HG03060 (cell line): ENCODE results near the gene ANAPC5.
"Not testable (repeated sequence)": the region's sequence is repeated elsewhere in the genome, so short reads cannot be mapped to it uniquely, and the experiment has no call there.

Experiments
- ATAC-seq: cut with Tn5 transposase; IDR thresholded peaks from one replicate; pipeline ENCODE4 v1.9.1; 2021; ENCODE audit warnings: low read depth, moderate number of reproducible peaks; ENCODE audit not compliant: unreplicated experiment

The ANAPC5 gene, protein sequence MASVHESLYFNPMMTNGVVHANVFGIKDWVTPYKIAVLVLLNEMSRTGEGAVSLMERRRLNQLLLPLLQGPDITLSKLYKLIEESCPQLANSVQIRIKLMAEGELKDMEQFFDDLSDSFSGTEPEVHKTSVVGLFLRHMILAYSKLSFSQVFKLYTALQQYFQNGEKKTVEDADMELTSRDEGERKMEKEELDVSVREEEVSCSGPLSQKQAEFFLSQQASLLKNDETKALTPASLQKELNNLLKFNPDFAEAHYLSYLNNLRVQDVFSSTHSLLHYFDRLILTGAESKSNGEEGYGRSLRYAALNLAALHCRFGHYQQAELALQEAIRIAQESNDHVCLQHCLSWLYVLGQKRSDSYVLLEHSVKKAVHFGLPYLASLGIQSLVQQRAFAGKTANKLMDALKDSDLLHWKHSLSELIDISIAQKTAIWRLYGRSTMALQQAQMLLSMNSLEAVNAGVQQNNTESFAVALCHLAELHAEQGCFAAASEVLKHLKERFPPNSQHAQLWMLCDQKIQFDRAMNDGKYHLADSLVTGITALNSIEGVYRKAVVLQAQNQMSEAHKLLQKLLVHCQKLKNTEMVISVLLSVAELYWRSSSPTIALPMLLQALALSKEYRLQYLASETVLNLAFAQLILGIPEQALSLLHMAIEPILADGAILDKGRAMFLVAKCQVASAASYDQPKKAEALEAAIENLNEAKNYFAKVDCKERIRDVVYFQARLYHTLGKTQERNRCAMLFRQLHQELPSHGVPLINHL

DNA sequence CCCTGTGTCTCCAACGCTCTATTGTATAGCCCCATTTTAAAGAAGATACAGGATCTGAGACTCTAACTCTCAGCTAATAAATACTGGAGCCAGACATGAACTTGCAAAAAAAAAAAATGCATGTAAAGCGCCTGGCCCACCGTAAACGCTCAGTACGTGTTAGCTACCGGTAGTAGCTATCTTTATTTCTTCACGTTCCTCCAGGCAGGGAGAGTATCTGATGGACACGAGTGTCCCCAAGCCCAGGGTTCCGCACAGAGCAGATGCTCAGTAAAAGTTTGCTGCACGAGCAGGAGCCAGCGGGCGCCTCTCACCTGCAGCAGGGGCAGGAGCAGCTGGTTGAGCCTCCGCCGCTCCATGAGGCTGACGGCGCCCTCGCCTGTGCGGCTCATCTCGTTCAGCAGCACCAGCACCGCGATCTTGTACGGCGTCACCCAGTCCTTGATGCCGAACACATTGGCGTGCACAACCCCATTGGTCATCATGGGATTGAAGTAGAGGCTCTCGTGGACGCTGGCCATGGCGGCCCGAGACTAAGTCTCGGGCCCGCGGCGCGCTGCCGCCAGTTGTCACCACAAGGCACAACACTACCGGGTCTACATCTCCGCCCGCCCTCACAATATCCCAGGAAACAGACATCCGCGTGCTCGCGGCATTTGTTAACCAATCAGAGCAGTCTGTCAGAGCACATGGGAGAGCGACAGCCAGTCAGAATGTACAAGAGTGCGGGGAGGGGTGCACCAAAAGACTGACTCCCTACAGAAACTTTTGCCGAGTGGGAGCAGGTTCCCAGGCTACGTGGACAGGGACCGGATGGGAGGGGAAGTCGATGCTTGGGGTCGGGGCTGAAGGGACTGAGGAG lies at the start of gene ANAPC5:
Gene ANAPC5, minus strand, starts transcription at position 592 of the 862 bp plus-strand sequence. Its CDS starts 71 bp downstream, at position 521.
- ATAC-seq, result peak; percentile 93

DNA sequence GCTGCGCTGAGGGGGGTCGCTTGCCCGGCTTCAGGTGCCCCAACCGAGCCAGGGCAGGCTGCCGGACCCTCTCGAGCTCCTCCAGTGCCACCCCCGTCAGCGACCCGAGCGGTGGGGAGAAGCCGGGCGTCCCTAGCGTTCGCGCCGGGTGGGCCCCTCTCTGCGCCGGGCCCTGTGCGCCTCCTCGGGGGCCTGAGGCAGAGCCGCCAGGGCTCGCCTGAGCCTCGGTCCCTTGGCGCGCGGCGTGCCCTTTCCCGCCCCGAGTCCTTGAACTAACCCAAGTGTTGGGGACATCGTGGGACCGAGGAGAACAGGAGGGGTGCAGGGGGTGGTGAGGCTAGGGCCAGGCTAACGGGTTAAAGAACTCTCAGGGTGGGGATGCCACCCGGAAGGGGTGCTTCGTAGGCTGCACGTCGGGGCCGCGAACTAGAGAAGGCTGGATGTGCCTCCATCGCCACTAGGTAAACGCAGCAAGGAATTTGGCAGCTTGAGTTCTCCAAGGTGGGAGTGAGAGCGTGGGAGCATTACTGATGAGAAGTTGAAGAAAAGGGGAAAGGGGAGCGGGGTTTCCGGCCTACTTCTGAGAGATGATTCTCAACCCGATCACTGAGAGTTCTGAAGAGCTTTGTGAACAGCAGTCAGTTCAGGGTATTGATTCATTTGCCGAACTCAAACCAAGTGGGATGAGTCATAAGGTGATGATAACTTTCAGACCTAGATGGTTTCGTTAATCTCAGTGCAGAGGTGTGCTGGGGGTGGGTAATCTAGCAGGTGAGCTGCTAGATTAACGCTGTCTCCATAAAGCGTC lies 48.3 kb upstream of the ANAPC5 start:
- ATAC-seq, result peak; percentile 35

DNA sequence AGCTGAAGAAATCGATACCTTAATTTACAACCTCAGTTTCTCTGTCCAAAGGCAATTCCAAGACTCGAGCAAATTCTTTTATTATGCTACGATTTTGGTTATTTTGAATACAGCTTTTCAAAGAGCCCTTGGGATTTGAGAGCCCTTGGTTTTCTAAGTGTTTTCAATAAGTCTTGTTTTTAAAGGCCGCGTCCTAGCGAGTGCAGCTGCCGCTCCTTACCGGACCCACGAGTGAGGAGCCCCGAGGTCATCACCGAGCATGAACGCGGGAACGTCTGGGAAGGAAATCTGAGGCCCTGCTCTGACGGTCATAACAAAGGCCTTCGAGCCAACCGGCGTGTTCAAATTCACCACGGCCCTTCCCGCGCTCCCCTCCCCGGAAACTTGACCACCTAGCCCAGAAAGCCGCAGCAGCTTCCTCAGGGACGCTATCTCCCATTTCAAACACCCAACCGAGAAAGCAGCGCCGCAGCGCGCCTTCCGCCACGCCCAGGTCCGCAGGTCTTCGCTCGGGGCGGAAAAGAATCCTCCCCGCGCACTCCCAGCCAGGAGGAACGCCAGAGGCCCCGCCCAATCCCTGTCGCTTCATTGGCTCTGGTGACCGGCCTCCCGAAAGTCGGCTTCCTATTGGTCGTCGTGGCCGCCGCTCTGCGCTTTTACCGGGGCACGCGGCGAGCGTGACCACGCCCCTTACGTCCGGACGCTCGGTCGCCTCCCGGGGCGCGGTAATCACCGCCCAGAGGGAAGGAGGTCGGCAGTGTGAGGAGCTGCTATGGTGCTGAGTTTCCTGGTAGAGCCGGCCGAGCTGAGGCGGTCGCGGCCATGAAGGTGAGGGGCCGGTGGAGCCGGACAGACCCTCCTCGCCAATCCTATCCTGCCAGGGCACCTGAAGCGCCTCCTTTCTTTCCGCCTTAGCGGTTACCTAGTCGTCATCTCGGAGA lies 47.5 kb upstream of the ANAPC5 start, which contains the start of gene RNF34:
Gene RNF34, plus strand, starts transcription at position 728 of the 941 bp plus-strand sequence. Its CDS starts 95 bp downstream, at position 823.
- ATAC-seq, result peak; percentile 65

DNA sequence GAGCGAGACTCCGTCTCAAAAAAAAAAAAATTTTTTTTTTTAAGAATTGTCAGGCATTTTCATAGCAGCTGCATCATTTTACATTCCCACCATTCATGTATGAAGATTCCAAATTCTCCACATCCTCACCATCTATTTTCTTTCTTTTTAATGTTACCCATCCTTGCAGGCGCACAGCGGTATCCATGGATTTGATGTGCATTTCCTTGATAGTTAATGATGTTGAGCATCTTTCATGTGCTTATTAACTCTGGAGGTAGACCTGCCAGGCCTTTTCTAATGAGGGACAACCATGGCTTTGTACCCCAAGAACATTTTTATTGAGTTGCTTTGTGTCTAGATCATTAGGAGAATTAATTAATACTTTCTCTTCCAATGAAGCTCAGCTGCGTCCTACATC lies 46.1 kb upstream of the ANAPC5 start:
- ATAC-seq, result no peak

DNA sequence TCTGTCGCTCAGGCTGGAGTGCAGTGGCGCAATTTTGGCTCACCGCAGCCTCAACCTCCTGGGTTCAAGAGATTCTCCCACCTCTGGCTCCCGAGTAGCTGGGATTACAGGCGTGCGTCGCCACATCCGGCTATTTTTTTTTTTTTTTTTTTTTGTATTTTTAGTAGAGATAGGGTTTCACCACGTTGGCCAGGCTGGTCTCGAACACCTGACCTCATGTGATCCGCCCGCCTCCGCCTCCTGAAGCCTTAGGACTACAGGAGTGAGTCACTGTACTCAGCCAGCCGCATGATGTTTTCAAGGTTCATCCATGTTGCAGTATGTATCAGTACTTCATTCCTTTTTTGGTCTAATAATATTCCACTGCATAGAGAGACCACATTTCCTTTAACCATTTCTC lies 45.3 kb upstream of the ANAPC5 start:
- ATAC-seq, result no peak

DNA sequence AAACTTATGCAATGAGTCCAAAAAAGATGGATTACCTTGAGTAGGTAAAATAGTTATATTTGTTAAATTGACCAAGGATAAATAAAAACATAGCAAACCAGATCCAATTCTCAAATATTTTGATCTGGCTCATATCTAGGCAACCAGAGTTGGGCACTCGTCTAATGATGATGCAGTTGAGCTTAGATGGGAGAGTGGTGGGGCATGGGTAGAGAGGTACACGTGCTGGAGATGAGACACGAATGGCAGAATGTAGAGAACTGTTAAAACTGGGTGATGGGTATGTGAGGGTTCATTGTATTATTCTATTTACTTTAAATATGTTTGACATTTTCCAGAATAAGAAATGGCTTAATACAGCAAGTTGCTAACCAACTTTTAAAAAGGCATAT lies 40.1 kb upstream of the ANAPC5 start:
- ATAC-seq, result no peak

DNA sequence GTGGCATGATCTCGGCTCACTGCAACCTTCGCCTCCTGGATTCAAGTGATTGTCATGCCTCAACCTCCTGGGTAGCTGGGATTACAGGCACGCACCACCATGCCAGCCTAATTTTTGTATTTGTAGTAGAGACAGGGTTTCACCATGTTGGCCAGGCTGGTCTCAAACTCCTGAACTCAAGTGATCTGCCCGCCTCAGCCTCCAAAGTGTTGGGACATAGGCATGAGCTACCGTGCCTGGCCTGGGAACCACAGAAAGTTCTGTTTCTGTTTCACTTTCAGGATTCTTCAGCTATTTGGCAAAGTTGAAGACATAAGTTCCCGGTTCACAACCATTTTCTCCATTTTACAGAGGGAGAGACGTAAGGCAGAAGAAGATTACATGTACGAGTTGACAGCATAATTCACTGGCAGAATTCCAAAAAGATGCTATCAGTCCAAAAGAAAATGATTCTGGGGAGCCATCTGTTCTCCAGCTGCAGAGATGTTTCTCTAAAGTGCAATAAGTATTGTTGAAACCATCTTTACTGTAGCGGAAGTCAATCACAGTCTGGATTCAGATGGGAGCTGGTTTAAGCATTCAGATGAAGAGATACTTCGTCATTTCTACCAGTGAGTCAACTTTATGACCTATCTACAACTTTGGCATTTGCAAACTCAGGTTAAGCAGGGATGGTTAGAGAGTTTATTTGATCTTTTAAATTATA lies 39.6 kb upstream of the ANAPC5 start:
- no peak for ATAC-seq

DNA sequence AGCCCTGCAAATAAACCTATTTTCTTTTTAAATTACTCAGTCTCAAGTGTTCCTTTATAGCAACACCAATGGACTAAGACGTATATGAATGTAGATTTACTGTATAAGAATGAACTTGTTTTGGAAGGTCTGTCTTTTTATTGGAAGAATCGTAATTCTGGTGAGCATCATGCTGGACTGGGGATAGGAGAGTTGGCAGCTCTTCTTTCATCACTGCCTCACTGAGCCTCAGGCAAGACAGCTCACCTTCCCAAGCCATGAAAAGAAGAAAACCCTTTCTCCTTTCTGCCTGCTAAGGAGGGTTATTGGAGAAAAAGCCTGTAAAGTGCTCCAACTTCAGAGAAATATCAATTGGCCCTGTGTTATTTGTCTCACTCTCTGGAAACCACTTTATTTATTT lies 38.6 kb upstream of the ANAPC5 start:
- no peak for ATAC-seq

DNA sequence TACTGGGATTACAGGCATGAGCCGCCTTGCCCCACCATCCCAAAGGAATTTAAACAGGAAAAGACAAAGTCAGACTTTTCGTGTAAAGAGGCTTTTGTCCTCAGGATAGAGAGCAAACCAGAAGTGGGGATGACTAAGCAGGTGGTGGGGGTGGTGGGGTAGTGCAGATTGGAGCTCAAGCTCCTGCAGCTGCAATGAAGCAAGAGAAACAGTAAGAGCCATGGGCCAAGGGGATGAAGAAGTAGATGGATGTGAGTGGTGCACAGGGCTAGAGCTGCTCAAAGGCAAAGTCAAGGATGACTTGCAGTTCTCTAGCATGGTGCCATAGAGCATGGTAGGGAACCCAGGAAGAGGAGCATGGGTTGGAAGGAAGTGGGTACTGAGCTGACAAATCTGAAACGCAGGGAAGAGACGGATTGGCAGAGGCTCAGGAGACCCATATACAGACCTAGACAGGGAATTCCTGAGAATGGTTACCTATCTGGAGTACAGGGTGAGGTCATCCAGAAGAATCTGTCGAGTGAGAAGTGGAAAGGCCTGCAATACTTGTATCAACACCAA lies 36.3 kb upstream of the ANAPC5 start:
- ATAC-seq, result no peak

DNA sequence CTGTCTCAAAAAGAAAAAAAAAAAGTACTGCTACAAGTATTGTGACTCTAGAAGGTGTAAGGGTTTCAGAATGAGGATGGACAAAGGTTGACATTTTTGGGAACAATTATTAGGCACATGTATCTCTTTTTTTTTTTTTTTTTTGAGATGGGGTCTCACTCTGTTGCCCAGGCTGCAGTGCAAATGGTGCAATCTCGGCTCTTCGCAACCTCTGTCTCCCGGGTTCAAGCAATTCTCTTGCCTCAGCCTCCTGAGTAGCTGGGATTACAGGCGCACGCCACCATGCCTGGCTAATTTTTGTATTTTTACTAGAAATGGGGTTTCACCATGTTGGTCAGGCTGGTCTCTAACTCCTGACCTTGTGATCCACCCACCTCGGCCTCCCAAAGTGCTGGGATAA lies 32.7 kb upstream of the ANAPC5 start:
- ATAC-seq, result not testable (repeated sequence)

DNA sequence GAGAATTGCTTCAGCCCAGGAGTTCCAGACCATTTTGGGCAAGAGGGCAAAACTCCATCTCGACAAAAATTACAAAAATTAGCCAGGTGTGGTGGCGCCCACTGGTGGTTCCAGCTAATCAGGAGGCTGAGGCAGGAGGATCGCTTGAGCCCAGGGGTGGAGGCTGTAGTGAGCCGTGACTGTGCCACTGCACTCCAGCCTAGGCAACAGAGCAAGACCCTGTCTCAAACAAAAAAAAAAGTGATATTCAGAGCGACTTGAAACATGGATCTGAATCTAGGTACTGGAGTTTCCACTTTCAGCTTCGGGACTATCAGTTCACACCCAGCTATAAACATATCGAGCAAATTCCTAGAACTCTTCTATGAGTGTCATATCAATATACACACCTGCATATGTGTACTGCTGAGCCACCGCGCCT lies 31.4 kb upstream of the ANAPC5 start:
- ATAC-seq, result no peak

DNA sequence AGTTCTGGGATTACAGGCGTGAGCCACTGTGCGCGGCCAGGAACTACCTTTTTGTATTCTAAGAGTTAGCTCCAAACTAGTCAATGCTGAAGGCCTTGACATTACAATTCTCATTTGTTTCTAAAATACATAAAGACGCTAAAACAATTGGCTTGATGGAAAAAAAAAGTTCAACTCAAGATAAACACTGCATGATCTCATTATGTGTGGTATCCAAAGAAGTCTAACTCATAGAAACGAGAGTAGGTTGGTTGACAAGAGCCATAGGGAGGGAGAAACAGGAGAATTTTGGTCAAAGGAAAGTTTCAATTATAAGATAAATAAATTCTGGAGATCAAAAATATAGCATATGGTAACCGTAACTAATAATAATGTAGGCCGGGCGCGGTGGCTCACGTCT lies 27.7 kb upstream of the ANAPC5 start:
- ATAC-seq, result no peak

DNA sequence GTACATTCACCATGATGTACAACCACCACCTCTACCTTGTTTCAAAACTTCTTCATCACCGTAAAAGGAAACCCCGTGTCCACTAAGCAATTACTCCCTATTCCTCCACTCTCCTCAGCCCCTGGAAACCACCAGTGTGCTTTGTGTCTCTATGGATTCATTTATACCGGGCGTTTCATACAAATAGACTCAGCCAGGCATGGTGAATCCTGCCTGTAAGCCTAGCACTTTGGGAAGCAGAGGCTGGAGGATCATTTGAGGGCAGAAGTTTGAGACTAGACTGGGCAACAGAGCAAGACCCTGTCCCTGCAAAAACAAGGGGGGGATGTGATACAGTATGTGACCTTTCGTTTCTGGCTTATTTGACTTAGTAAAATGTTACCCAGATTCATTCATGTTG lies 26.5 kb upstream of the ANAPC5 start:
- ATAC-seq, result no peak

DNA sequence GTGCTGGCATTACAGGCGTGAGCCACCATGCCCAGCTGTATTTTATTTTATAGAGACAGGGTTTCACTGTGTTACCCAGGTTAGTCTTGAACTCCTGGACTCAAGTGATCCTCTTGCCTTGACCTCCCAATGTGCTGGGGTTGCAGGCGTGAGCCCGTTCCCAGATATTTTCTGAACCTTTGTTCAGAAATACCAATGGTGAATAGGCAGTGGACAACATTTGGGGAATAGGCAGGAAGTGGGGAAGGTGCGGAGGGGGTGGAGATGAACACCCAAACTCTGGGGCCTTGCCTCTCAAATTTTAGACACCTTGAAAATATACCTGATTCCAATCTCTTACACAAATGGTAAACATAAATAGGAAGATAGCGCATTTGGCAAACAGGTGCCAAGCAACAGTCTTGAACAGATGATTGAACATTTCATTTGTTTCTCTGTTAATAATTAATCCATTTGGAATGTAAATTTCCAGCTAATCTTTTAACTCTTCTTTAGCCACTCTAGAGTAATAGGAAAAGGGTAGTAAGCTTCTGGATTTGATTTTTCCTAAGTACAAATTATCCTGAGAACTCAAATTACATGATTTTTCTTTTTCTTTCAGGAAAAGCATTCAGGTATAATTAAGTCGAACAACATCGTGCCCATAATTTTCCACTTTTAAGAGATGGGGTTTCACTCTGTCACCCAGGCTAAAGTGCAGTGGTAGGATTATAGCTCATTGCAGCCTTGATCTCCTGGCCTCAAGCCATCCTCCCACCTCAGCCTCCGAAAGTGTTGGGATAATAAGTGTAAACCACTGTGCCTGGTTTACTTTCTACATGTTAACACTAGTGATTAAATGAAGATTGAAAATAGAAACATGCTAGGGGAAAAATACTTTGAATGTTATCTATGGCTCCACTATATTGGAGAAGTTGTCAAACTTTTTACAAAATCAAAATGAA lies 24.8 kb upstream of the ANAPC5 start:
- no peak for ATAC-seq

DNA sequence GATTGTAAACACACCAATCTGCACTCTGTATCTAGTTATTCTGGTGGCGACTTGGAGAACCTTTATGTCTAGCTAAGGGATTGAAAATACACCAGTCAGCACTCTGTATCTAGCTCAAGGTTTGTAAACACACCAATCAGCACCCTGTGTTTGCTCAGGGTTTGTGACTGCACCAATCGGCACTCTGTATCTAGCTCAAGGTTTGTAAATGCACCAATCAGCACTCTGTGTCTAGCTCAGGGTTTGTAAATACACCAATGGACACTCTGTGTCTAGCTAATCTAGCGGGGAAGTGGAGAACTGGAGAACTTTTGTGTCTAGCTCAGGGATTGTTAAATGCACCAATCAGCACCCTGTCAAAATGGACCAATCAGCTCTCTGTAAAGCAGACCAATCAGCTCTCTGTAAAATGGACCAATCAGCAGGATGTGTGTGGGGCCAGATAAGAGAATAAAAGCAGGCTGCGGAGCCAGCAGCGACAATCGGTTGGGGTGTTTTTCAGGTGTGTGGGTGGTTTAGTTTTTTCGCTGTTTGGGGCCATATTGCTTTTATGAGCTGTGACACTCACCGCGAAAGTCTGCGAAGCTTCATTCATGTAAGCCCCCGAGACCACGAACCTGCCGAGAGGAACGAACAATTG lies 22.9 kb upstream of the ANAPC5 start:
- ATAC-seq, result not testable (repeated sequence)

DNA sequence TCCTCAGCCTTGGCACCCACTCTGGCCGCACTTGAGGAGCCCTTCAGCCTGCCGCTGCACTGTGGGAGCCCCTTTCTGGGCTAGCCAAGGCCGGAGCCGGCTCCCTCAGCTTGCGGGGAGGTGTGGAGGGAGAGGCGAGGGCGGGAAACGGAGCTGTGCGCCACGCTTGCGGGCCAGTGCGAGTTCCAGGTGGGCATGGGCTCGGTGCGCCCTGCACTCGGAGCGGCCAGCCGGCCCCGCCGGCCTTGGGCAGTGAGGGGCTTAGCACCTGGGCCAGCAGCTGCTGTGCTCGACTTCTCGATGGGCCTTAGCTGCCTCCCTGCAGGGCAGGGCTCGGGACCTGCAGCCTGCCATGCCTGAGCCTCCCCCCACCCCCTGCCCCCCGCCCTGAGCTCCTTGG lies 22.1 kb upstream of the ANAPC5 start:
- not testable (repeated sequence) for ATAC-seq
